SK-N-SH (cell line): ENCODE results near the gene PFKP. TPM values are rescaled to one million over a fixed set of nuclear protein-coding genes. Genes with fewer than 3 reads are reported as not detected.

ENCODE experiments used
- CTCF ChIA-PET: fragments of 300-600, 350-600 bp; formaldehyde crosslinking; extraction: SDS; loops from one replicate; lab custom pipeline; 2021; lab: Yijun Ruan, JAX
- POLR2A ChIA-PET: fragments of 350-600 bp; sonication (Branson Sonifier 250); formaldehyde crosslinking; extraction: SDS; loops from one replicate; lab custom pipeline; 2020; ENCODE audit warnings: antibody characterized with exemption, inconsistent platforms; lab: Yijun Ruan, JAX
- DNase-seq: peaks from one replicate; pipeline ENCODE4 v3.0.0; 2012
- H2AFZ ChIP-seq: fragments of 200-600 bp; sonication (generic); 2 replicates; pipeline ENCODE4 v1.8.1; 2016; ENCODE audit warnings: antibody characterized with exemption, mild to moderate bottlenecking, low read depth
- H3F3A ChIP-seq: fragments of 200-600 bp; sonication (generic); replicated peaks from 2 replicates; pipeline ENCODE3; 2016; ENCODE audit warnings: antibody characterized with exemption, mild to moderate bottlenecking; ENCODE audit not compliant: insufficient read depth
- H3K27ac ChIP-seq, 2 experiments: fragments of 200-500 bp in 1 of 2; fragments of 200-600 bp in 1 of 2; sonication (Bioruptor generic) in 1 of 2; sonication (generic), shearing (Covaris generic) in 1 of 2; 2 replicates each; pipeline versions ENCODE4 v1.5.1 to v1.6.1; 2014 to 2016; ENCODE audit warnings: low read depth in 2 of 2, inconsistent platforms in 1 of 2, low read length in 1 of 2, mild to moderate bottlenecking in 1 of 2, mixed read lengths in 1 of 2
- H3K27me3 ChIP-seq: fragments of 200-600 bp; sonication (generic), shearing (Covaris generic); 2 replicates; pipeline ENCODE4 v1.6.1; 2016; ENCODE audit warnings: mixed run types; ENCODE audit not compliant: insufficient read depth
- H3K36me3 ChIP-seq, 2 experiments: fragments of 200-500 bp in 1 of 2; fragments of 200-600 bp in 1 of 2; sonication (Bioruptor generic) in 1 of 2; sonication (generic) in 1 of 2; replicated peaks in 1 of 2; 2 replicates each; pipeline versions ENCODE3 to v1.5.1; 2014 to 2016; ENCODE audit warnings: low read length in 1 of 2, mild to moderate bottlenecking in 1 of 2; ENCODE audit not compliant: insufficient read depth in 2 of 2, control insufficient read depth in 1 of 2
- H3K4me1 ChIP-seq, 2 experiments: fragments of 200-500 bp in 1 of 2; fragments of 200-600 bp in 1 of 2; sonication (Bioruptor generic) in 1 of 2; sonication (generic), shearing (Covaris generic) in 1 of 2; 2 replicates each; pipeline versions ENCODE4 v1.5.1 to v1.6.1; 2014 to 2016; ENCODE audit warnings: low read depth in 1 of 2, low read length in 1 of 2, mixed run types in 1 of 2; ENCODE audit not compliant: insufficient read depth in 2 of 2, control insufficient read depth in 1 of 2
- H3K4me2 ChIP-seq: fragments of 200-600 bp; sonication (generic), shearing (Covaris generic); 2 replicates; pipeline ENCODE4 v1.6.1; 2017; ENCODE audit warnings: mixed run types
- H3K4me3 ChIP-seq, 2 experiments: fragments of 200-500 bp in 1 of 2; fragments of 200-600 bp in 1 of 2; sonication (Bioruptor generic) in 1 of 2; sonication (generic), shearing (Covaris generic) in 1 of 2; 2 replicates each; pipeline versions ENCODE4 v1.5.1 to v1.8.1; 2014 to 2016; ENCODE audit warnings: low read depth in 2 of 2, inconsistent platforms in 1 of 2, low read length in 1 of 2, mild to moderate bottlenecking in 1 of 2, mixed read lengths in 1 of 2, moderate library complexity in 1 of 2
- H3K79me2 ChIP-seq: fragments of 200-600 bp; sonication (generic); 2 replicates; pipeline ENCODE4 v1.8.1; 2017; ENCODE audit warnings: mild to moderate bottlenecking; ENCODE audit not compliant: insufficient read depth
- H3K9ac ChIP-seq: fragments of 200-600 bp; sonication (generic); 2 replicates; pipeline ENCODE4 v1.6.1; 2017; ENCODE audit warnings: mixed run types
- H3K9me2 ChIP-seq: fragments of 200-600 bp; sonication (generic); 2 replicates; pipeline ENCODE4 v1.6.1; 2017; ENCODE audit warnings: mixed run types
- H3K9me3 ChIP-seq: fragments of 200-600 bp; sonication (generic); 2 replicates; pipeline ENCODE4 v1.6.1; 2017; ENCODE audit warnings: mixed run types, mild to moderate bottlenecking, moderate library complexity
- H4K20me1 ChIP-seq: fragments of 200-600 bp; sonication (generic); 2 replicates; pipeline ENCODE4 v1.6.1; 2017; ENCODE audit warnings: mild to moderate bottlenecking, mixed run types; ENCODE audit not compliant: insufficient read depth
- CHD2 ChIP-seq: fragments of 150-350 bp; IDR thresholded peaks from 2 replicates; pipeline ENCODE4 v1.6.1; 2018; ENCODE audit warnings: low read length; ENCODE audit not compliant: partially characterized antibody
- EZH2phosphoT487 ChIP-seq: fragments of 200-600 bp; sonication (generic); IDR thresholded peaks from 2 replicates; pipeline ENCODE4 v1.6.1; 2017; ENCODE audit warnings: low read depth, mixed run types, mild to moderate bottlenecking, antibody characterized with exemption, moderate library complexity, borderline replicate concordance
- FOSL2 ChIP-seq: IDR thresholded peaks from 2 replicates; pipeline ENCODE4 v1.4.0; 2012; ENCODE audit warnings: low read depth, mild to moderate bottlenecking, moderate library complexity, borderline replicate concordance
- FOXM1 ChIP-seq: IDR thresholded peaks from 2 replicates; pipeline ENCODE4 v1.4.0; 2012; ENCODE audit warnings: low read depth, mild to moderate bottlenecking
- GABPA ChIP-seq: IDR thresholded peaks from 2 replicates; pipeline ENCODE4 v1.4.0; 2012; ENCODE audit warnings: low read depth, mild to moderate bottlenecking
- IRF3 ChIP-seq: fragments of 150-350 bp; IDR thresholded peaks from 2 replicates; pipeline ENCODE4 v1.6.1; 2016; ENCODE audit warnings: mild to moderate bottlenecking, low read depth, low read length
- MAX ChIP-seq: IDR thresholded peaks from 2 replicates; pipeline ENCODE4 v1.4.0; 2012; ENCODE audit warnings: low read depth
- MXI1 ChIP-seq: IDR thresholded peaks from 2 replicates; pipeline ENCODE4 v1.6.1; 2012; ENCODE audit warnings: mild to moderate bottlenecking, low read depth, low read length, improper control_type of control experiment
- NFIC ChIP-seq: IDR thresholded peaks from 2 replicates; pipeline ENCODE4 v1.4.0; 2012; ENCODE audit warnings: borderline replicate concordance
- PBX3 ChIP-seq: IDR thresholded peaks from 2 replicates; pipeline ENCODE4; 2012
- RCOR1 ChIP-seq: fragments of 150-350 bp; IDR thresholded peaks from 2 replicates; pipeline ENCODE4 v1.6.1; 2017; ENCODE audit warnings: antibody characterized with exemption, low read length
- RFX5 ChIP-seq: IDR thresholded peaks from 2 replicates; pipeline ENCODE4 v1.6.1; 2012; ENCODE audit warnings: mild to moderate bottlenecking, improper control_type of control experiment, low read length
- RXRA ChIP-seq: IDR thresholded peaks from 2 replicates; pipeline ENCODE4 v1.4.0; 2012; ENCODE audit warnings: low read depth, mild to moderate bottlenecking, borderline replicate concordance
- SIN3A ChIP-seq: IDR thresholded peaks from 2 replicates; pipeline ENCODE4 v1.6.1; 2012; ENCODE audit warnings: low read depth, mild to moderate bottlenecking, low read length, moderate library complexity, borderline replicate concordance
- SMC3 ChIP-seq: IDR thresholded peaks from 2 replicates; pipeline ENCODE4 v1.6.1; 2012; ENCODE audit warnings: low read depth, low read length, improper control_type of control experiment
- TCF12 ChIP-seq: IDR thresholded peaks from 2 replicates; pipeline ENCODE4 v1.4.0; 2012
- TEAD4 ChIP-seq: IDR thresholded peaks from 2 replicates; pipeline ENCODE4 v1.4.0; 2012; ENCODE audit warnings: mild to moderate bottlenecking, borderline replicate concordance; ENCODE audit not compliant: insufficient read depth
- USF1 ChIP-seq: IDR thresholded peaks from 2 replicates; pipeline ENCODE4 v1.4.0; 2012; ENCODE audit warnings: low read depth, borderline replicate concordance
- WGBS: methylation state at CpG from one replicate; pipeline ENCODE4 v1.1.6; 2017; ENCODE audit warnings: low lambda C conversion rate; 5-methylcytosine and 5-hydroxymethylcytosine counted together
- polyA plus RNA-seq, 3 experiments: library from polyadenylated mRNA; depleted of rRNA; stranded (reverse); fragments of >200 nt; gene quantifications; 2 replicates each; pipeline ENCODE4 v1.2.3, GENCODE V29; 2012

PFKP gene
- polyA plus RNA-seq, 1 of the 3 experiments (the other 2 are of a cell fraction), result 175 TPM

- ChIA-PET POLR2A (no interaction called here), CTCF (interaction anchor here (1.8 kb wide), 1 partner anchor 22 kb away, joined by 7 read pairs; no protein-coding TSS in a partner anchor)
- Histone ChIP-seq H3K27me3 (peaks cover 7% of the 10 kb centered on the region; the same call in 1 of the 2 replicates), H2AFZ (no peak overlapping the region), H3K79me2 (no peaks in the 10 kb centered on the region), H3F3A (no peaks in the 10 kb centered on the region), H3K9me2 (no peaks in the 10 kb centered on the region), H3K36me3 (no peaks in the 10 kb centered on the region), H3K27ac (no peak overlapping the region), H3K4me3 (no peak overlapping the region), H3K4me2 (no peak overlapping the region), H4K20me1 (no peaks in the 10 kb centered on the region), H3K4me1 (no peaks in the 10 kb centered on the region; a peak in 1 of 4 replicates), H3K9me3 (no peaks in the 10 kb centered on the region), H3K9ac (no peak overlapping the region)
- WGBS, result 79% methylated on average over 19 of the region's 19 CpGs
- DNase-seq, result no peak
- TF ChIP-seq TEAD4 (no peak), PBX3 (no peak)
- TF ChIP-seq, all 33 proteins: peak for 0
These were observed 46.5 kb upstream of the PFKP start for GRCh38 chr10:3020881-3021280.

- ChIA-PET CTCF (interaction anchor here (1.8 kb wide), 1 partner anchor 21 kb away, joined by 7 read pairs; no protein-coding TSS in a partner anchor), POLR2A (no interaction called here)
- no peaks in the 10 kb centered on the region for H3F3A ChIP-seq
- H3K9me2 ChIP-seq, result no peaks in the 10 kb centered on the region
- no peak overlapping the region for H3K4me3 ChIP-seq
- no peak overlapping the region for H2AFZ ChIP-seq
- H3K4me1 ChIP-seq, result no peaks in the 10 kb centered on the region; a peak in 1 of 4 replicates
- no peaks in the 10 kb centered on the region for H3K79me2 ChIP-seq
- 37% methylated on average over 3 of the region's 3 CpGs for WGBS
- no peak overlapping the region for H3K9ac ChIP-seq
- H3K36me3 ChIP-seq, result no peaks in the 10 kb centered on the region
- H3K27me3 ChIP-seq, result peaks cover 7% of the 10 kb centered on the region; the same call in 1 of the 2 replicates
- DNase-seq, result no peak
- H3K9me3 ChIP-seq, result no peaks in the 10 kb centered on the region
- H3K4me2 ChIP-seq, result no peak overlapping the region
- TF ChIP-seq FOXM1, result no peak
- no peak overlapping the region for H3K27ac ChIP-seq
- no peaks in the 10 kb centered on the region for H4K20me1 ChIP-seq
These were observed 45.3 kb upstream of the PFKP start for GRCh38 chr10:3022027-3022426.

GRCh38 chr10:3023892-3024291 is 43.5 kb upstream of the PFKP start:
- POLR2A ChIA-PET, result no interaction called here
- no peaks in the 10 kb centered on the region for H3K9me2 ChIP-seq
- H3K4me2 ChIP-seq, result no peak overlapping the region
- H3K9ac ChIP-seq, result no peak overlapping the region
- 39% methylated on average over 2 of the region's 2 CpGs for WGBS
- peaks cover 16% of the 10 kb centered on the region for H3K27me3 ChIP-seq
- no peaks in the 10 kb centered on the region for H3K36me3 ChIP-seq
- H3K27ac ChIP-seq, result no peak overlapping the region
- DNase-seq, result no peak
- TF ChIP-seq FOSL2 (no peak), RXRA (no peak), PBX3 (no peak), GABPA (no peak), MAX (no peak), TCF12 (no peak), IRF3 (no peak), CHD2 (no peak), RCOR1 (no peak), SMC3 (no peak), EZH2phosphoT487 (no peak), FOXM1 (no peak), SIN3A (no peak), RFX5 (no peak), NFIC (no peak), TEAD4 (no peak), USF1 (no peak), MXI1 (no peak)
- TF ChIP-seq, all 33 proteins: peak for 0
- Histone ChIP-seq H2AFZ (no peak overlapping the region), H3K9me3 (no peaks in the 10 kb centered on the region), H4K20me1 (no peaks in the 10 kb centered on the region), H3F3A (no peaks in the 10 kb centered on the region), H3K4me3 (no peak overlapping the region), H3K79me2 (no peaks in the 10 kb centered on the region), H3K4me1 (no peaks in the 10 kb centered on the region; a peak in 1 of 4 replicates)
- CTCF ChIA-PET, result interaction anchor here (1.0 kb wide), 1 partner anchor 96 kb away, joined by 4 read pairs; no protein-coding TSS in a partner anchor
